CD4-positive, alpha-beta T cell (primary cell): ENCODE data around the gene KITLG. TPM values are rescaled to one million over a fixed set of nuclear protein-coding genes. Genes with fewer than 3 reads are reported as not detected.

Experiments
- ATAC-seq: fragments of 200-7000 bp; cut with Tn5 transposase; one replicate; pipeline ENCODE4 v1.10.0; 2022; ENCODE audit warnings: mild to moderate bottlenecking; ENCODE audit not compliant: poor library complexity
- CTCF ChIA-PET: fragments of 350-600 bp; sonication (Branson Sonifier 250); formaldehyde crosslinking; loops from one replicate; lab custom pipeline; 2021; ENCODE audit warnings: antibody characterized with exemption, inconsistent platforms; lab: Charles Lee
- POLR2A ChIA-PET: fragments of 350-600 bp; sonication (Branson Sonifier 250); formaldehyde crosslinking; loops from one replicate; lab custom pipeline; 2021; ENCODE audit warnings: antibody characterized with exemption, inconsistent platforms; lab: Charles Lee
- DNase-seq, 14 experiments: peaks; one replicate each; pipeline ENCODE4 v3.0.0-alpha.2; 2013 to 2020; ENCODE audit warnings: mixed read lengths in 2 of 14
- H3K27ac ChIP-seq, 2 donors: one replicate each; pipeline versions ENCODE4 v1.5.1 to v1.7.0; 2013; ENCODE audit warnings: low read length in 2 of 2, low read depth in 1 of 2, mild to moderate bottlenecking in 1 of 2
- H3K27me3 ChIP-seq, 2 experiments: 1 replicate in 1 of 2; 2 replicates in 1 of 2; pipeline versions ENCODE4 v1.6.1 to v1.7.0; 2013; ENCODE audit warnings: low read length in 2 of 2, control low read depth in 1 of 2, mild to moderate bottlenecking in 1 of 2, moderate library complexity in 1 of 2; ENCODE audit not compliant: insufficient read depth in 2 of 2, control insufficient read depth in 1 of 2
- H3K36me3 ChIP-seq: one replicate; pipeline ENCODE4 v1.6.1; 2013; ENCODE audit warnings: low read length, control low read depth; ENCODE audit not compliant: insufficient read depth
- H3K4me1 ChIP-seq: one replicate; pipeline ENCODE4 v1.6.1; 2013; ENCODE audit warnings: low read length, control low read depth; ENCODE audit not compliant: insufficient read depth
- H3K4me3 ChIP-seq: one replicate; pipeline ENCODE4 v1.5.1; 2013; ENCODE audit warnings: mild to moderate bottlenecking, low read length, moderate library complexity
- H3K9me3 ChIP-seq, 2 experiments: 1 replicate in 1 of 2; 2 replicates in 1 of 2; pipeline versions ENCODE4 v1.6.1 to v1.7.0; 2013; ENCODE audit warnings: low read length in 2 of 2, mild to moderate bottlenecking in 2 of 2, control low read depth in 1 of 2, moderate library complexity in 1 of 2; ENCODE audit not compliant: control insufficient read depth in 1 of 2, insufficient read depth in 1 of 2
- H3K27ac Mint-ChIP-seq: one replicate; pipeline ENCODE4 v1.8.0; 2020; ENCODE audit warnings: mixed read lengths
- H3K27me3 Mint-ChIP-seq: one replicate; pipeline ENCODE4 v1.8.0; 2021; ENCODE audit warnings: mixed read lengths
- H3K36me3 Mint-ChIP-seq: one replicate; pipeline ENCODE4 v1.8.0; 2021; ENCODE audit warnings: low read depth, mixed read lengths
- H3K4me1 Mint-ChIP-seq: one replicate; pipeline ENCODE4 v1.8.0; 2021; ENCODE audit warnings: low read depth, mixed read lengths
- H3K4me3 Mint-ChIP-seq: one replicate; pipeline ENCODE4 v1.8.0; 2020; ENCODE audit warnings: mild to moderate bottlenecking, mixed read lengths
- H3K9me3 Mint-ChIP-seq: one replicate; pipeline ENCODE4 v1.8.0; 2020; ENCODE audit warnings: mixed read lengths
- CTCF ChIP-seq: fragments of 200-600 bp; IDR thresholded peaks from one replicate; pipeline ENCODE4 v1.8.0; 2022; ENCODE audit warnings: antibody characterized with exemption, mild to moderate bottlenecking
- intact Hi-C, 2 experiments: fragments of 100-400 bp; cut with DNase I in 1 of 2; cut with micrococcal nuclease in 1 of 2; formaldehyde crosslinking; loops; one replicate each; pipeline versions ENCODE4 v1.15.1 to v1.9.0; 2023 to 2025; cut with DNase I, micrococcal nuclease
- total RNA-seq, 174 experiments: library from RNA in 2 of 174; stranded (reverse) in 2 of 174; gene quantifications; one replicate each; pipeline ENCODE4 v1.2.3 and lab custom pipeline; 2021 to 2026

The KITLG gene
- total RNA-seq, 2 experiments from 2014 or later: not detected

DNA sequence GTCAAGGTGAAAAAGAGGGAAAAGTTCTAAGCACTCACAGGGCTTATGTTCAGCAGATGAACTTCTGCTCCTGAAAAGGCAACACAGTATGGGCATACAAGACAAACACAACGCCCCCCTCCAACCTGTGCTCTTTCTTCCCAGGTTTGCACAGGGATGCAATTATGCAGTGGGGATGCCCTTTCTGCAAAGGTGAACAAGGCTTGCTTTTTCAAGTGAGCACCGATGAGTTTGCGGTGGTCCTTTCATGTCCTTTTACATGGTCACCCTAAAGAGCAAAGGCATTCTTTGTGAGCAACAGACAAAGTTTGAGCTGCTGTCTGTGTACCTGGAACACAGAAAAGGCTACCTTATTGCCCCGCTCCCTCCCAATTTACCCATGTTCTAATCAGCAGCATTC lies 6.7 kb downstream of the KITLG start:
- Histone ChIP-seq H3K4me3 (no peak overlapping the region), H3K27me3 (no peaks in the 10 kb centered on the region), H3K4me1 (no peaks in the 10 kb centered on the region), H3K36me3 (no peaks in the 10 kb centered on the region), H3K9me3 (no peaks in the 10 kb centered on the region), H3K27ac (no peak overlapping the region)
- no peak for DNase-seq
- Mint-ChIP-seq H3K4me1 (no peaks in the 10 kb centered on the region), H3K9me3 (no peaks in the 10 kb centered on the region), H3K36me3 (no peaks in the 10 kb centered on the region), H3K4me3 (no peak overlapping the region), H3K27me3 (peaks cover 18% of the 10 kb centered on the region), H3K27ac (no peak overlapping the region)
- intact Hi-C loops: no loop called here
- no peak for TF ChIP-seq CTCF
- CTCF ChIA-PET: no interaction called here
- POLR2A ChIA-PET: no interaction called here
- no peak for ATAC-seq

- DNase-seq: no peak
- Mint-ChIP-seq H3K4me1 (no peaks in the 10 kb centered on the region), H3K4me3 (no peak overlapping the region), H3K9me3 (no peaks in the 10 kb centered on the region), H3K27me3 (peaks cover 11% of the 10 kb centered on the region), H3K27ac (no peak overlapping the region), H3K36me3 (no peaks in the 10 kb centered on the region)
- intact Hi-C loops: no loop called here
- no peak overlapping the region for H3K4me3 ChIP-seq
- ATAC-seq: no peak
- no peaks in the 10 kb centered on the region for H3K9me3 ChIP-seq
- no peak overlapping the region for H3K27ac ChIP-seq
- POLR2A ChIA-PET: no interaction called here
- no peaks in the 10 kb centered on the region for H3K36me3 ChIP-seq
- no peaks in the 10 kb centered on the region for H3K4me1 ChIP-seq
- no peaks in the 10 kb centered on the region for H3K27me3 ChIP-seq
- CTCF ChIA-PET: no interaction called here
- no peak for TF ChIP-seq CTCF
Observed at GRCh38 chr12:88572781-88573549, 7.3 kb downstream of the KITLG start.

GRCh38 chr12:88571543-88571942 lies 8.7 kb downstream of the KITLG start:
- no peak for TF ChIP-seq CTCF
- Histone ChIP-seq H3K27ac (no peak overlapping the region), H3K36me3 (no peaks in the 10 kb centered on the region), H3K4me1 (no peaks in the 10 kb centered on the region), H3K9me3 (no peaks in the 10 kb centered on the region), H3K27me3 (no peaks in the 10 kb centered on the region), H3K4me3 (no peak overlapping the region)
- ChIA-PET POLR2A (no interaction called here), CTCF (no interaction called here)
- Mint-ChIP-seq H3K4me1 (no peaks in the 10 kb centered on the region), H3K27me3 (no peaks in the 10 kb centered on the region), H3K4me3 (no peak overlapping the region), H3K36me3 (no peaks in the 10 kb centered on the region), H3K27ac (no peak overlapping the region), H3K9me3 (no peaks in the 10 kb centered on the region)
- intact Hi-C loops: no loop called here
- DNase-seq: no peak
- no peak for ATAC-seq
